Germinal center (tissue), 1 donor: ENCODE measurements around the gene HRH1.
"Not testable (repeated sequence)": the region's sequence is repeated elsewhere in the genome, so short reads cannot be mapped to it uniquely, and the experiment has no call there.

Experiments used
- DNase-seq: peaks from one replicate; pipeline ENCODE4 v3.0.0; 2012; ENCODE audit warnings: mixed read lengths, low spot score

The HRH1 gene, protein sequence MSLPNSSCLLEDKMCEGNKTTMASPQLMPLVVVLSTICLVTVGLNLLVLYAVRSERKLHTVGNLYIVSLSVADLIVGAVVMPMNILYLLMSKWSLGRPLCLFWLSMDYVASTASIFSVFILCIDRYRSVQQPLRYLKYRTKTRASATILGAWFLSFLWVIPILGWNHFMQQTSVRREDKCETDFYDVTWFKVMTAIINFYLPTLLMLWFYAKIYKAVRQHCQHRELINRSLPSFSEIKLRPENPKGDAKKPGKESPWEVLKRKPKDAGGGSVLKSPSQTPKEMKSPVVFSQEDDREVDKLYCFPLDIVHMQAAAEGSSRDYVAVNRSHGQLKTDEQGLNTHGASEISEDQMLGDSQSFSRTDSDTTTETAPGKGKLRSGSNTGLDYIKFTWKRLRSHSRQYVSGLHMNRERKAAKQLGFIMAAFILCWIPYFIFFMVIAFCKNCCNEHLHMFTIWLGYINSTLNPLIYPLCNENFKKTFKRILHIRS

DNA sequence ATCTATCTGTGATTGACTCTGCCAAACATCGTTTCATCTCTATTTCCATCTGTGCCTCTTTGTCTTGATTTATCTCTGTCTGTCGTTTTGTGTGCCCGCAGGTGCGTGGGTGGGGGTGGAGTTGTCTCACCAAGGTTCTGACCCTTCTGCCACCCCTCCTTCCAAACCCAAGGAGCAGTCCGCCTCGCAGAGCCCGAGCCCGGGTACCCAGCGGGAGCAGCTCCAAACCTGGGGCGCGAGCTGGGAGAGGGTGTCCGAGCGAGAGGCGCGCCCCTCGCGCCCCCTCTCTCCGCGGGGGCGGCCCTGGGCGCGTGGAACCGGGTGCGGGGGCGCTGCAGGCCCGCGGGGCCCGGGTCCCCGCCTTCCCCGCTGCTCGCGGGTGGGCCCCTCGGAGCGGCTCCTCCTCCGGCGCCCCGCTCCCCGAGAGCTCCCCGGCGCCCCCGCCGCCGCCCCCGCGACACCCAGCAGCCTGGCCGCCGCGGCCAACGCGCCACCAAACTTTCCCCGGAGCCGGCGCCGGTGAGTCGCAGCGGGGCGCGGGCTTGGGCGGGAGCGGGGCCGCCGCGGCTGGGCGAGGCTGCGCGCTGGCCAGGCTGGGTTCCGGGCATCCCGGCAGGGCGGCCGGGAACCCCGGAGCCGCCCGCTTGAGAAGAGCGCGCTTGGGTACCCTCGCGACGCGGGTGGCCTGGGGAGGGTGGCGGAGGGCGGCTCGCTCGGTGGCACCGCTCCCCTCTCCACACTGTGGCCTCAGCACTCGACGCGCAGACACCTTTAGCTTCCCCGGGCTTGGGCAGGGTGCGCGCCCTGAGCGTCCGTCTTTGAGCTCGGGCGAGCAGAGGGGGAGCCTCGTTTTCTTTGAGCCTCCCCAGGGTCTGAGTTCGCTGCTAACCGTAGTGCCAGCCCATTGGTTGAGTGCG, at the start of gene HRH1:
Gene HRH1, plus strand, starts transcription at position 458 of the 917 bp plus-strand sequence. CDS start 104,545 bp downstream, outside the sequence.
- no peak for DNase-seq

- not testable (repeated sequence) for DNase-seq
These were observed 41.0 kb upstream of the HRH1 start for GRCh38 chr3:11113316-11113715.

- DNase-seq = no peak
These were observed 38.7 kb upstream of the HRH1 start for GRCh38 chr3:11115548-11115947.

GRCh38 chr3:11116336-11117059, 37.8 kb upstream of the HRH1 start:
- DNase-seq = no peak

DNA sequence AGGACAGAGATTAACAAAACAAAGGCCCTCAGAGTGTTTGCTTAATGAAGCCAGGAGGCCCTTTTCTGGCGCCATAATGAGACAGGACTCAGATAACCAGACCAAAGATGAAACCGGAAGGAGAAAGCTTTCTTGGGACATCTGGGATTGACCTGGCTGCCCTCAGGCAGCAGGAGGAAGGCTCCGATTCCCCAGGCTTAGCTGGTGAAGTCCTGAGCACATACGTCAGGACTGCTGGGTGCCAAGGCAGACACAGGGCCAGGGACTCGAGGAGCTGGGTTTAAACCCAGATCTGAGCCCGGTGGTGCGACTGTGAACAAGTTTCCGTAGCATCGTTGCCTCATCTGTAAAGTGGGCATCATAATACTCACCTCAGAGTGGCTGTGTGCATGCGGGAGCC, 36.7 kb upstream of the HRH1 start:
- no peak for DNase-seq

- no peak for DNase-seq
These were observed 36.1 kb upstream of the HRH1 start for GRCh38 chr3:11118181-11118682.

GRCh38 chr3:11120091-11120805, 34.0 kb upstream of the HRH1 start:
- no peak for DNase-seq

GRCh38 chr3:11126653-11127052, 27.6 kb upstream of the HRH1 start:
- no peak for DNase-seq

GRCh38 chr3:11128682-11129632, 25.3 kb upstream of the HRH1 start:
- no peak for DNase-seq

DNA sequence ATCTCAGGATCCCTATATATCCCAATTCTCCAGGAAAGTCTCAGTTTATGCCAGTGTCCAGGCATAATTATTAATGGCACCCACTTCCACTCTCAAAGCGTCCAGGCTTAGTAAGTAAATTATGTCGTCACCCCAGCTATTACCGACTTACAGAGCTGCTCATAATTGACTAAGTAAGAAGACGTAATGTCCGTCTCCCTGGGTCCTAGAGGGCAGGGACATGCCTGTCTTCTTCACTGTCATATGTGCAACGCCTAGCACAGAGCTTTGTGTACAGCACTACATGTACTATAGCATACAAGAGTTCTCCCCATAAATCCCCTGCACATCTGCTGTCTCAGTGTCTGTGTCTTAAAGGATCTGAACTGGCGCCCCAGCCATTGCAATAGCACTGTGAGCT, 23.9 kb upstream of the HRH1 start:
- DNase-seq = no peak

GRCh38 chr3:11131371-11131770, 22.9 kb upstream of the HRH1 start:
- no peak for DNase-seq

- DNase-seq = not testable (repeated sequence)
These were observed 22.4 kb upstream of the HRH1 start for GRCh38 chr3:11131886-11132285.

- no peak for DNase-seq
These were observed 21.4 kb upstream of the HRH1 start for GRCh38 chr3:11132861-11133260.

DNA sequence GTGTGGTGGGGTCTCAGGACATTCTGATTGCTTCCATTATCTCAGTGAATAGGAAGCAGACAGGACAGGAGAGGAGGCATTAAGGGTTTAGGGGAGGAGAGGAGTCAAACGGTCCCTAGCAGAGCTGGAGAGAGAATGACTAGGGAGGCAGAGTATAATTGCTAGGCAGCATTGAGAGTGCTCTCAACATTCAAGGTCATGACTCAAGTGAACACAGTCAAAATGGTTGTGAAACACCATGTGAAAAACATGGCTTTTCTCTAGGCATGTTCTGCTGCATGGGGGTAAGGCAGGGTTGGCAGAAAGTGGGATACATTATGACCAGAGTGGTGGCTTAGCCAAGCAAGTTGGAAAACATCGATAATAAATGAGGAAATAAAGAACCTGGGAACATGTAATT, 19.5 kb upstream of the HRH1 start:
- no peak for DNase-seq

DNA sequence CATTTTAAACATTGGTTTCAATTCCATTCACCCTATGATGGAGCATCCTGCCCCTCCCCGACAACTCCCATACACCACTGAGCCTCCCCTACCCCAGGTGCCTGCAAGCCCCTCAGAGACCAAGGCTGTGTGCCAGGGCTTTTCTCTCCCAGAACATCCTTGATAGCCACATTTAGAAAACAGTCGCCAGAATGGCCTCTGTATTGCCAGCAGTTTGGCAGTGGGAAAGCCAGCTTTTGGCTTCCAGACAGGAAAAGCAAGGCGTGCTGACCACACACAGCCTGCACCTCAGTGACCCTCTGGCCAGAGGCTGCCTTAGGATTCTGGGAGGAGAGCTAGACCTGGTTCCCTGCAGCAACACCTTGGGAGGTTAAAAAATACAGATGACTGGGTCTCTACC, 18.2 kb upstream of the HRH1 start:
- DNase-seq = no peak

GRCh38 chr3:11136830-11137626, 17.3 kb upstream of the HRH1 start:
- DNase-seq = peak; percentile 24

DNA sequence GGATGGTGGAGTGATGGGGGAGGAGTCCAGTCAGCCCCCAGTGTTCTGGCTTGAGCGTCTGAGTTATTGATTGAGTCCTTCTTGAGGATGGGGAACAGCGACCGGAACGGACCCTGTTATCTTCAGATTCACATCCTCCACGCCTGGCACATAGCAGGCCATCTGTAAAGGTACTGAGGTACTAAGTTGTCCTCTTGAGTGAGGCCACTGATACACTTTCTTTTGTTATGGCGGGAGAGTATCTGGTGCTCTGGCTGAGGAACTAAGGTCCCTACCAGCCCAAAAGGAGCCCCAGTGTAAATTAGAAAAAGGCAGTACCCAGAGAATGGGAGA, 16.7 kb upstream of the HRH1 start:
- no peak for DNase-seq

- no peak for DNase-seq
These were observed 15.9 kb upstream of the HRH1 start for GRCh38 chr3:11138371-11138770.

DNA sequence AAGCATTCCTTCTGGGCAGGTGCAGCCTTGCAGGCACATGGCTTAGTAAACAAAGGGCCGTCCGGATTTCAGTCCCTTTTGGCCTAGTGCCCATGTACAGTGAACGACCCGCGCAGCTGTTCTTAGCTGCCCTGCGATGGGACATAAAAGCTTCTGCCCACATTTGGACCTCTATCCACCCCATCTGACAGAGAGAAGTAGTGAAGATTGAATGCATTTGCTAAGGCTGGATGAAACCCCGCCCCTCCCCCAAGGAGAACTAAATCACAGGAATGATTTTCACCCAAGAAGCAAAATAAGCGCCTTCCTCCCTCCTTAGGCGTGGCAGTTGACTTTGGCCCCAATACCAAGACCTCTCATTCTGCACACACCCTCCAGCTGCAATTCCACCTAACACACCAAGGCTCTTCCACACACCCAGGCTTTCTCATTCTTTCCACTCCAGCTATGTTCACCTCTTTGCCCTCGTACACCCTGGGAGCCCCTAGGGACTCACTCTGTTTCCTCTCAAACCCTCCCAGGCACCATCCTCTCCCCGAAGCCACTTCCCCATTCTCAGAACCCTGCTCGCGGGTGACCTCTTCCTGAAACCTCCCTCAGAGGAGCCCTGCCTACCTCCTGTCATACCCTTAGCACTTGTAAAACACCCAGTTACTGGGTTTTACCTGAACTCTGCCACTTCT, 14.1 kb upstream of the HRH1 start:
- peak; percentile 83 for DNase-seq
